NCI-H2227 treated with DMSO at 0.1 percent for 48 hours (cell line): ENCODE measurements around the gene IL15RA.
"Not testable (repeated sequence)": the region's sequence is repeated elsewhere in the genome, so short reads cannot be mapped to it uniquely, and the experiment has no call there.

Experiments used
- DNase-seq: peaks from one replicate; lab custom pipeline; 2025; lab: John Stamatoyannopoulos, UW

IL15RA gene

DNA sequence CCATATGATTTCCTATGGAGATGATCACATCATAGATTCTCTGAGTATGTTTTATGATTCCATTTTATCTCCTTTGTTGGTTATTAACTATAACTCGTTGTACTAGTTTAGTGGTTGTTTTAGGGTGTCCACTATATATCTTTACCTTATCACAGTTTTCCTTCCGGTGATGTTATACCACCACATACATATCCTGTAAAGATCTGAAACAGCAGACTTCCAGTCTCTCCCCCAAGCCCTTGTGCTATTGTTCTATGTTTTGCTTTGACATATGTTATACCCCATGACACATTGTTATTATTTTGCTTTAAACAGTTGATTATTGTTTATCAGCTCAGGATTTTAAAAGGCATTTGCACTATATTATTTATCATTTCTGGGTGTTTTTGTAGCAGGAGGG lies 7.3 kb downstream of the IL15RA start:
- no peak for DNase-seq

DNA sequence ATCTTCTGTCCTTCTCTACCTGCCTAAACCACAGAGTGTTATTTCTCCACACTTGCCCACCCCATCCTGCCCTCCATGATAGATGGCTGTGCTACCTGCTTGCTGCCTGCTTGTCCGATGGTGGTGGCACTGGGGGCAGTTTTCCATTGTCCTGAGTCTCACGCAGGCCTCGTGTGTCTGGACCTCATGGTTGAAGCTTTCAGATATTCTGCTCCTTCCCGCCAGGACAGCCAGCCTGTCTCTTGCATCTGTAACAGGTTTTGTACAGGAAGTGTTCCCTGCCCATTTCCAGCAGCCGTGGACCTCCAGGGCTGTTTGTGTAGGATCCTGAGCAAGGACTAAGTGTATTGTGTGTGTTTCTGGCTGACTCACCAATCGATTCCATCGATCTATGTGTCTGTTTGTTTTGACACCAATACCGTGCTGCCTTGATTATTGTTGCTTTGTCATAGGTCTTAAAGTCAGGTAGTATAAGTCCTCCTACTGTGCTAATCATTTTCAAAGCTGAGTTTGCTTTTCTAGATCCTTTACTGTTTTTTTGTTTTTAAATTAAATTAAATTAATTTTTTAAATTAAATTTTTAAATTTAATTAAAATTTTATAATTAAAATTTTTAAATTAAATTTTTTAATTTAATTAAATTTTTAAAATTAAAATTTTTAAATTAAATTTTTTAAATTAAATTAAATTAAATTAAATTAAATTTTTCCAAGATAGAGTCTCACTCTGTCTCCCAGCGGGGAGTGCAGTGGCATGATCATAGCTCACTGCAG lies 8.5 kb downstream of the IL15RA start:
- DNase-seq = no peak

DNA sequence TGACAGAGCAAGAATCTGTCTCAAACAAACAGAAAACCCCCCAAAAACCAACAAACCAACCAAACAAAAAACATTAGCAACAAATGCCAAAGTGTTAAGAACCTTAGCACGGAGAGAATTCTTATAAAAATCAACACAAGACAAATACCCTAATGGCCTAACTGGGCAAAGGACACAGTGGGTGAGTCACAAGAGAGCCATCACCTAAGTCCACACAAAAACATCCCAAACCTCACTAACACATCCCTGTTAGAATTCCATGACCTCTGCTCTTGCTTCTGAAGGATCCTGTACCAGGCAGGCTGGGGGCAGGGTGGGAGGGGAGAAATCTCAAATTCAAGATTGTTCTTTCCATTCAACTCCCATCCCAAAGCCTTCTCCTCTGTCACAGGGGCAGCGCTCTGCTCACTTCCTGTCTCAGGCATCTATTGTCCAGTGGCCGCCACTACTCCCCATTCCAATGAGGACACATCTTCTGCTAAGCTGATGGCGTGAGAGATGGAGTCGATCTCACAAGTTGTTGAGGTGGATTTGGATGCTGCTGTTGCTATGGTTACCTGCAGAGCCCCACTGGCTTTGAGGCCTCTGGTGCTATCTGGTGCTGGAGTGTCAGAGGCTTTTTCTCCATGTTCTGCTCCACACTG lies 9.2 kb downstream of the IL15RA start:
- no peak for DNase-seq

DNA sequence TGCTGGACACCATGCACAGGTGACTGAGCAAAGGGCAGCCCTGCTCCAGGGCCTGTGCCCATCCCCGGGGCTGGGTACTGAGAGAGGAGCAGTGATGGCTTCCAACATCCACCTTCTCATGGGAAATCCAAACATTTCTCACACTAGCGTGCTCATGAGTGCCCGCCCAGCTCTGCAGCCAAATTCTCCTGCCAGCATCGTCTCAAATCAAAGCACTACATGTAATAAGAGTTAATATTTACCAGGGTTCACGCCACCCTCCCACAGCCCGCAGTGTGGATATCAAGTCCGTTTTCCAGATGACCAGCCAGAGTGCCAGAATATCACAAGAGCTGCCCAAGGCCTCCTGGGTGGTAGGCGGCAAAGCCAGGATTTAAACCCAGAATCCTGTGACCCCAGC lies 12.1 kb downstream of the IL15RA start:
- DNase-seq = no peak

DNA sequence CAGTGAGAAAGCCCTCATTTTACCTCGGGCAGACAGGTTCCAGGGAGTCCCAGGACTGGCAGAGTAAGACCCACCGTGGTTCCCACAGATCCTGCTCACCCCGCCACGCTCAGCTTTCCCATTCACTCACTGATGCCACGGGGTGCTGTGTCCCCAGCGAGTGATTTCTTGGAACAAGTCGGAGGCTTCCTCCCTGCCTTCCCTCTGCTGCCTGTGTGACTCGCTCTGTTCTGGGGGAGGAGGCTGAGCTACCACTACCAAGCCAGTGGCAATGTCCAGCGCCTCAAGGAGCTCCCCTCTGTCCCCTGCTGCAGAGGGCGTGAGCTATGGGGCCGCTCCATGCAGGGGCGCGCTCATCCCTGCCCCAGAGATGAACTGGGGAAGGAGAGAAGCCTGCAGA lies 12.6 kb downstream of the IL15RA start:
- no peak for DNase-seq

DNA sequence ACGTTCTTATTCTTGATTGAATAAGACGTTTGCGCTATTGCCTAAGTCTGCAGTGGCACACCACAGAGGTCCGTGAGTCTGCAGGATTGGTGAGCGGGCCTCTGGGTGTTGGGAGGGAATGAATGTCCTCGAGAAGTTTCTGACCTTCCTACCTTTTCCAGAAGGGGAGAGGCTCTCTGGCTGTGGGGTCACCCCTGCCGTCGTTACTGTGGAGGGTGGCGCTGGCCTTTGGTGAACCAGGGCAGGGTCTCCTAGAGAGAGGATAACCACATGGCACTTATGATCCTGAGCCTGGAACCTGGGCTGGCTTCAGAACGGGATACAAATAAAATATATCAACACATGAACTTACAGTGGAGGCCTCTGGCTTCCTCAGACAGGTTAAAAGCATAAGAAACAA lies 13.8 kb downstream of the IL15RA start:
- no peak for DNase-seq

DNA sequence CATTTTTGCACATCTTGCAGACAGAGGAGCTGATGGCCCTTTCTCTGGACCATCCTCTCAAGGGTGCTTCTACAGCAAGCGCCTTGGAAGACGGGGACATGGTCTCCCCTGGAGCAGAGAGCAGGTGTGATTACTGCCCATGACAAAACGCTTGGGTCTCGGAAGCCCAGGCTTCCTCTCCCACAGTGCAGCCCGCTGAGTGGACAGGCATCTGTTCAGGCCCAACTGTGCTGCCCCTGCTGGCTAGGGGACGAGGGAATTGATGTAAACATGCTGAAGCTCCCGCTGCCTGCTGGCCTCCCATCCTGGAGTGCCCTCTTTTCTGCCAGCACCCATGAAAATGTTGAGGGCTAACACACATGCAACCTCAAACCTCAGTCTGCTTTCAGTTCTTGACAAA lies 14.3 kb downstream of the IL15RA start:
- DNase-seq = no peak

DNA sequence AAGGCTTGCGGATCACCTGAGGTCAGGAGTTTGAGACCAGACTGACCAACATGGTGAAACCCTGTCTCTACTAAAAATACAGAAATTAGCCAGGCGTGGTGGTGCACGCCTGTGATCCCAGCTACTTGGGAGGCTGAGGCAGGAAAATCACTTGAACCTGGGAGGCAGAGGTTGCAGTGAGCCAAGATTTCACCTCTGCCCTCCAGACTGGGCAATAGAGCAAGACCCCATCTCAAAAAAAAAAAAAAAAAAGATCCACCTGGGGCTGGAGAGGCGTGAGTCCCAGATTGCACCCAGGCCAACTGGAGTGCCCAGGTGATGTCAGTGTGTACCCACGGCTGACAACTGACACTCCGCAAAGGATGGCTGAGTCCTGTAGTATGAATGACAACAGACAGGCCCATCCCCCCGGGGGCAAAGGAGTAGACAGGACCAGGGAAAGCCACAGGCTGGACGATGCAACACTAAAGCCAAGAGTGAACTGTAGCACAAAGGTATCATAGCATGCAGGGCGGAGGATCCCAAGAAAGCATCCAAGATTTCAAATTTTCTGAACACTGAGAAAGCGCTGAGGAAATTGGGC lies 14.9 kb downstream of the IL15RA start:
- DNase-seq = not testable (repeated sequence)

DNA sequence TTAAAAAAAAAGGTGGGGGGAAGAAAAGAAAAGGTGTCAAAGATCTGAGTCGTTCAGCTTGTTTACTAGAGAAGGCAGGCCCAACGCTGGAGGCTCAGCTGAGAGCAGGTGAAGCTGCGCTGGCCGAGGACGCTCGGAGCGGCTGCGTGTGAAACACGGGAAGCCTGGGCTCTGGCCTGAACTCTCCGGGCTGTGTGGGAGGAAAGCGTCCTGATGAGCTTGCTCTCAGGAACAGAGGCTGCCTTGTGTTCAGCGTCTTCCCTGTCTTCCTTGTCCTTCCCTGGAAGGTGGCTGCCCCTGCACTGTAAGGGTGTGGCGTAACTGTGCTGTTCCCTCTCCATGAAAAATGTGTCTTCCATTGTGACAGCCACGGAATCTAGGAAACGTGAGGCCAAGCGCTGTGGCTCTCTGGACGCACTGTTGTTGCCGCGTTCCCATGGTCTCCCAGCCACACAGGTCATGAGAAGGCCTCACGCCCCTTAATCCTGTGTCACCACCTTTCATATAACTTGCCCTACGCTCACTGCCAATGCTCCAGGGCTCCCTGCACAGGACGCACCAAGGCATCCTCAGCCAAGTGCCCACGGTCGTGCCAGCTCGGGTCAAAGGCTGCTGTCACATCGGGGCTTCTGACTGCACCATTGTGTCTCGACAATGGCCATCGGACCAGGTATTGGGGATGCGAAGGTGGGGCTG lies 15.8 kb downstream of the IL15RA start:
- DNase-seq = no peak

DNA sequence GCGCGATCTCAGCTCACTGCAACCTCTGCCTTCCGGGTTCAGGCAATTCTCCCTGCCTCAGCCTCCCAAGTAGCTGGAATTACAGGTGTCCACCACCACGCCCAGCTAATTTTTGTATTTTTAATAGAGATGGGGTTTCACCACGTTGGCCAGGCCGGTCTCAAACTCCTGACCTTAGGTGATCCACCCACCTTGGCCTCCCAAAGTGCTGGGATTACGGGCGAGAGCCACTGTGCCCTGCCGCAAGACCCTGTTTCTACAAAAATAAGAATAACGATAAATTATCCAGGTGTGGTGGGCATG lies 16.4 kb downstream of the IL15RA start:
- not testable (repeated sequence) for DNase-seq

DNA sequence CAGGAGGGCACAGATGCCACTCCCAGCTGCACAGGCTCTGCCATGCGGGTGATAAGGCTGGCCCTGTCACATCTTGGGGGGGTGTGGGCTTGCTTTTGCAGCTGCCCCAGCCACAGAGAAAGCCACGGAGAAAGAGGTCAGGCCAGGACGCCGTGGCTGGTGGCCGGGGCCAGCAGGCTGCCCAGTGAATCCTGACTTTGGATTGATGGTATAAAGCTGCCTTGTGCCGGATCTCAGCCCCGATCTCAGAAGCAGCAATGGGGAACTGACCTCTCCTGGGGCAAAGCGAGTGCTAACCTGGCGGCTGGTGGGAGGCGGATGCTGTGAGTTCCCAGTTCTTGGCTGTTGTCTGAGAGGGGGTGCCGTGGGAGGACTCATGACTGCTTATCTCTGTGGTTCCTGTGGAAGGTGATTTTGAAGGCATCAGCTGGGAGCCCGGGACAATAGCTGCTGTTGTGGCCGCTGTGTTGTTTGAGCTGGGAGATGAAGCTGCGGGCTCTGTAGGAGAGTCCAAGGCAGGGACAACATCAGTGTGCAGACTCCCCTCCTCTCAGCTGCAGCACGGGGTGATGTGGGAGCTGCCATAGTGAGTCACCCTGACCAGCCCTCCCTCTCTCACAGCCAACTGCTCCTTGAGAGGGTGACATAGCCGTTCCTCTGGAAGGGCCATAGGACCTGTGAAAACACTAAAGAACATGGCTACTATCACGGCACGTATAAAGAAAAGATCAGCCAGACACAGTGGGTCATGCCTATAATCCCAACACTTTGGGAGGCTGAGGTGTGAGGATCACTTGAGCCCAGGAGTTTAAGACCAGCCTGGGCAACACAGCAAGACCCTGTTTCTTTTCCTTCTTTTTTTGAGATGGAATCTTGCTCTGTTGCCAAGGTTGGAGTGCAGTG lies 17.0 kb downstream of the IL15RA start:
- no peak for DNase-seq

DNA sequence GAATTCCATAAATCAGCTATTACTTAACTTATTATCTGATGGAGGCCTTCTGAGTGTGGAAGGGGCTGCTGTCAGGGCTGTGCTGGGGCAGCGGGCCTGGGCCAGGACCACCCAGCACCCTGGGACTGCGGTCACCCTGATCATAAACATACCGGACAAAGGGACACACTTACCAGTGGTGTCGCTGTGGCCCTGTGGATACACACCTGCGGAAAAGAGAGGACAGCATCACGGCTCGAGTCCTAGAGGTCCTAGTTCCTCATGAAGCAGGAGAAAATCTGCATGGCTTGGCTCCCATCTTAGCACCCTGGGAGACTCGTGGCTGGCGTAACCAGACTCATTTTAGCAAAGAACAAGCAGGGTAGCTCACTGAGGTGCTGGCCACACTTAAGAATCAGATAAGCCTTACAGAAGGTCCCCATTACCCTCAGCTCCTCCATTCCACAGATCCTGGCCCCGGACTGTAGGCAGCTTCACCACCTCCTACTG lies 17.7 kb downstream of the IL15RA start:
- no peak for DNase-seq

DNA sequence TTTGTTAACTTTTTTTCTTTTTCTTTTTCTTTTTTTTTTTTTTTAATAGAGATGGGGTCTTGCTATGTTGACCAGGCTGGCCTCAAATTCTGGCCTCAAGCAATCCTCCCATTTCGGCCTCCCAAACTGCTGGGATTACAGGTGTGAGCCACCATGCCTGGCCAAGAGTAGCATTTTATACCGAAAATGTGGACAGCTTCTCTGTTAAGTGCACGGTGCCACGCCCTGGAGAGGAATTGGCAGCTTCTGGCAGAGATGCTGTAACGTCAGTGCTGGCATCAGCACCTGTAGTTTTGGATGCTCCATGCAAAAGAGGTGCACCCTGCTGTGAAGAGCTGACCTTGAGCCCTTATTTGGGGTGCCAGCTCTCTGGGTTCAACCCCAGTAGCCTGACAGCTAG lies 18.2 kb downstream of the IL15RA start:
- no peak for DNase-seq

DNA sequence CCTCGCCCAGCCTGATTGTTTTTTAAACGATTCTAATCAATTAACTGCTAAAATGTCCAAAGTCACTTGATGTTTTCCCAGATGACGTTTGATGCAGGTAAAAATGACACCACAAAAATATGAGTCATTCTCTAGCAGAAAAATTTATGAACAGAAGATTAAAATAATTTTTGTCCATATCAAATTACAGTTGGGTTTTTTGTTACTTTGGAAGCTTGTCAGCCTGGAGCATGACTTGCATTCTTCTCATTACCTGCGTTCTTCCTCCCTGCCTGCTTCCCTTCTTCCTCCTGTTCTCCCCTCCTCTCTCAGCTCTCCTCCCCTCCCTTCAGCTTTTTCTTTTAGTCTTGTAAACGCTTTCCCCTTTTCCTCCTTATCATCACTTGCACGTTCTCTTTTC lies 18.7 kb downstream of the IL15RA start:
- no peak for DNase-seq

DNA sequence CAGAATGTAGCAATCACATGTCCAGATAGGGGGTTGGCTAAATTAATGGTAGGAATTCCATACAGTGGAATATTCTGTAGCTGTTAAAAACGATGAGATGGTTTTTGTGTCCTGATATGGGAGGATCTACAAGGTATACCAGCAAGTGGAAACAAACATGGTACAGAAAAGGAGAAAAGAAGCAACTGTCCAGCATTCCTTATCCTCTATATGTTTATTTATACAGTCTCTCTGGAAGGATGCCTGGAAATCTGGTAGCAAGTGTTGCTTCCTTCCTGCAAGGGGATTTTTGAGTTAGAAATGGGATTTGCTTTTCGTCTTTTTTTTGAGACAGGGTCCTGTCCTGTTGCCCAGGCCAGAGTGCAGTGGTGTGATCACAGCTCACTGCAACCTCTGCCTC lies 19.3 kb downstream of the IL15RA start:
- no peak for DNase-seq

DNA sequence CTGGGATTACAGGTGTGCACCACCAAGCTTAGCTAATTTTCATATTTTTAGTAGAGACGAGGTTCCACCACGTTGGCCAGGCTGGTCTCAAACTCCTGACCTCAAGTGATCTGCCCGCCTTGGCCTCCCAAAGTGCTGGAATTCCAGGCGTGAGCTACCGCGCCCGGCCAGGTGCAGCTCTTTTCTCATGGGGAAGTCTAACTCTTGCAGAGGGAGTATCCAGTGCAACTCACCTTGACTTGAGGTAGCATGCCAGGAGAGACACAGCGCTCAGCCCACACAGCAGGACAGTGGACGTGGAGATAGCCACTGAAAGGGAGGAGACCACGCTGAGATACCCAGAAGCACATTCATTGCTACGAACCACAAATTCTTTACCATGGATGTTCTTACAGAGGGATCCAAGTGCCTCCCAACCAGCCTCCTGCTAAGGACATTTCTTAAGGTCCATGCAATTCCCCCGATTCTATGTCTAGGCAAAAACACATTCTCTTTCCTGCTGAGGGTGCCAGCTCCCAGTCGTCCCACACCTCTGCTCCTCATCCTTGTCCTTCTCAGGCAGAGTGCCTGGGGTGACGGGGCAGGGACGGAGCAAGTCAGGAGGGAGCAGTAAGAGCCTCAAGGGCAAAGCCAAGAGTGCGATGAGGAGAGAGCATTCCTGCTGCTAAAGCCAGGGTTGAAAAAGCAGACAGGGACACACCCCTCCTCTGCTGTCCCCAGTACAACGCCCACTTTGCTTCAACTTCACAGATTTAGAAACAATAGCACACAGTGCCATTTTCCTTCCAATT lies 21.0 kb downstream of the IL15RA start:
- no peak for DNase-seq

DNA sequence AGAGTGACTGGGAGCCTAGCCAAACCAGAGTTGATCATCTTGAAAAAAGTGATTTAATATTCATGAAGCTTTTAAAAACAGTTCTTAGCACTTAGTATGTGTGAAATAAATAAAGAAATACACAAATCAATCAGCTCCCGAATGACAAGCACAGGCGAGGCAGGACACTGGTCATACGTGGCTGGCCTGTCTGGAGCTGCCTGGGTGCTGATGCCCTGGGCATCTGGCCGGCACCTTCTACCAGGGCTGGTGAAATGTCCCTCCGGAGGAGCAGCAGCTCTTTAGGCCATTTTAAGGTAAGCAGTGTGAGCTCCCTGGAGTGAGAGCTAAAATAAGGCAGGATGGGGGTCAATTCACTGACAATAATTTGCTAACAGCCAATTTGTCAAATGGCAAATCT lies 23.7 kb downstream of the IL15RA start:
- DNase-seq = no peak

DNA sequence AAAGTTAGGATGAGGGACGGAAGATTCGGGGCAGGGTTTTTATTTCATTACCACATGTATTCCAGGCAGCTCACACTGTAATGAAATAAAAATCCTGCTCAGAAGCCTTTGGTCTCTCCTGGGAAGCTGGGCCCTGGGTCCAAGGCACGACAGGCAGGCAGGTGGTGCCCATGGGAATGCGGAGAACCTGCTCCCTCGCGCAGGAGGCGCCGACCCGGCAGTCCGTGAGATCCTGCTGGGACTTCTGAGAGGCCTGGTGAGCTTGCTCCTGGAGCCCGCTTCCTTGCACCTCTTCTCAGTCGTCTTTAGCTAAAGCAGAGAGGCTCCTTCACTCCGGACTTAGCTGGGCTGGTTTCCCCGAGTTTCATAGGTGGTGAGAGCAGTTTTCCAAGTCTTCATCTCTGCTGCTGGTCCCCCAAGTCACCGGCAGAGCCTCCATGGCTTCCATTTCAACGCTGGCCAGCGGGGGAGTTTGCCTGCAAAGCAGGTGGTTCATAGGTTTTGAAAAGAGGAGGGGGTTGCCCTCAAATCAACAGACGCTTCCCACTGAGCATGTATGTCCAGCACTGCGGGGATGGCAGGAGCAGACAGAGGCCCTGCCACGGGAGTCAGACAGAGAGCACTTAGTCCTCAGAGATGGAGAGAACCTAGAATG lies 24.5 kb downstream of the IL15RA start:
- DNase-seq = no peak

DNA sequence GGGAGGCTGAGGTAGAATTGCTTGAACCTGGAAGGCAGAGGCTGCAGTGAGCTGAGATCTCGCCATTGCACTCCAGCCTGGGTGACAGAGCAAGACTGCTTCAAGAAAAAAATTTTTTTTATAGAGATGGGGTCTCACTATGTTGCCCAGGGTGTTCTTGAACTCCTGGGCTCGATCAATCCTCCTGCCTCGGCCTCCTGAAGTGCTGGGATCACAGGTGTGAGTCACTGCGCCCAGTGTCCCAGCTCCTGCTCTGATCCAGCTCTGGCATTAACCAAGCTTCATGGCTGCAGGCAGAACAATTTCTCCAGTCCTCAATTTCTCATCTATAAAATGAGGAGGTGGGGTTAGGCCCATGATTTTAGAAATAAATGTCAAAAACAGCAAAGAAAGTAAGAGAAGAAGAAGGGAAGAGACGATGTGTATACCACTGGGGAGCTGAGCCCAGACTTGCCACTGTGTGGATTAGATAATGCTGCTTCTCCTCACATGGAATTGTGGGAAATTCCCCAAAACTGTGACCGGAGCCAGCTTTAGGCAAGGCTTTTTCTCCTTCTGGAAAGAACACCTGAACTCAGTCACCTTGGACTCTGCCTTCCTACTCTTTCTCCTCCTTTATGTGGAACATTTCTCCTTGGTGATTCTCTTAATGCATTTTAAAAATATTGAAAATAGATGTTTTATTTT lies 25.5 kb downstream of the IL15RA start:
- DNase-seq = no peak

DNA sequence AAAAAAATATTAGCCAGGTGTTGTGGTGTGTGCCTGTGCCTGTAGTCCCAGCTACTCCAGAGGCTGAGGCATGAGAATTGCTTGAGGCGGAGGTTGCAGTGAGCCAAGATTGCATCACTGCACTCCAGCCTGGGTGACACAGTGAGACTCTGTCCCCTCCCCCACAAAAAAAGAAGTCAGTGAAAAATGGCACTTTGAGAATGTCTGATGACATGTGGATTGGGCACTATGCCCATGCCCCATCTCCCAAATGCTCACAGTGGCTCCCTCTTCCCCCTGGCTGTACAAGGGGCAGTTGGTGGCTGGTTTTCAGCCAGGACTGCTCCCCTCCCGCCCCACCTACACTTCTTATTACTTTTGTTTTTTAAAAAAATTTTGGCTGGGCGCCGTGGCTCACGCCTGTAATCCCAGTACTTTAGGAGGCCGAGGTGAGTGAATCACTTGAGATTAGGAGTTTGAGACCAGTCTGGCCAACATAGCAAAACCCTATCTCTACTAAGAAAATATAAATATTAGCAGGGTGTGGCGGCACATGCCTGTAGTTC lies 26.1 kb downstream of the IL15RA start:
- no peak for DNase-seq
